PC-3 (cell line): Measurements from ENCODE around the gene FPR2. TPM values are rescaled to one million over a fixed set of nuclear protein-coding genes. Genes with fewer than 3 reads are reported as not detected.

Experiments
- ATAC-seq: fragments of 200-7000 bp; cut with Tn5 transposase; 2 replicates; pipeline ENCODE4 v1.9.1; 2020; ENCODE audit warnings: mild to moderate bottlenecking, moderate library complexity
- BruUV-seq: library from RNA; stranded (reverse); fragments of 400-500 nt; replicated peaks from 2 replicates; lab custom pipeline; 2021; lab: Mats Ljungman, UMichigan
- CTCF ChIA-PET: fragments of 300-600 bp; sonication (Branson Sonifier 250); formaldehyde crosslinking; loops from one replicate; lab custom pipeline; 2022; ENCODE audit warnings: antibody characterized with exemption; lab: Charles Lee
- POLR2A ChIA-PET: fragments of 300-600 bp; sonication (Branson Sonifier 250); formaldehyde crosslinking; loops from one replicate; lab custom pipeline; 2022; ENCODE audit warnings: antibody characterized with exemption; ENCODE audit not compliant: unreplicated experiment; lab: Charles Lee
- DNase-seq: peaks from one replicate; pipeline ENCODE4 v3.0.0-alpha.2; 2015
- H2AFZ ChIP-seq: fragments of 300-600 bp; sonication (generic); 2 replicates; pipeline ENCODE4 v1.6.0; 2016; ENCODE audit warnings: antibody characterized with exemption, low read length
- H3F3A ChIP-seq: fragments of 300-600 bp; sonication (generic); one replicate; pipeline ENCODE4 v1.6.0; 2017; ENCODE audit warnings: antibody characterized with exemption, low read length, control low read depth, mild to moderate bottlenecking; ENCODE audit not compliant: unreplicated experiment
- H3K27ac ChIP-seq: fragments of 300-600 bp; sonication (generic); 2 replicates; pipeline ENCODE4 v1.5.1; 2016; ENCODE audit warnings: mild to moderate bottlenecking, low read length
- H3K27me3 ChIP-seq: fragments of 300-600 bp; sonication (generic); 2 replicates; pipeline ENCODE4 v1.6.1; 2016; ENCODE audit warnings: low read length, mixed read lengths
- H3K36me3 ChIP-seq: fragments of 300-600 bp; sonication (generic); 2 replicates; pipeline ENCODE4 v1.6.1; 2016; ENCODE audit warnings: low read depth, mixed run types, low read length, mixed read lengths
- H3K4me1 ChIP-seq: fragments of 300-600 bp; sonication (generic); 2 replicates; pipeline ENCODE4 v1.5.1; 2016; ENCODE audit warnings: low read length; ENCODE audit not compliant: insufficient read depth
- H3K4me2 ChIP-seq: fragments of 300-600 bp; sonication (generic); 2 replicates; pipeline ENCODE4 v1.6.0; 2016; ENCODE audit warnings: low read length
- H3K4me3 ChIP-seq: fragments of 300-600 bp; sonication (generic); 2 replicates; pipeline ENCODE4 v1.5.1; 2016; ENCODE audit warnings: mild to moderate bottlenecking, low read length, mixed read lengths
- H3K79me2 ChIP-seq: fragments of 300-600 bp; sonication (generic); 2 replicates; pipeline ENCODE4 v1.6.1; 2017; ENCODE audit warnings: low read length, mixed read lengths
- H3K9ac ChIP-seq: fragments of 300-600 bp; sonication (generic); 2 replicates; pipeline ENCODE4 v1.6.0; 2016; ENCODE audit warnings: mild to moderate bottlenecking, low read length
- H3K9me2 ChIP-seq: fragments of 300-600 bp; sonication (generic); replicated peaks from 2 replicates; pipeline ENCODE4 v1.6.1; 2016; ENCODE audit warnings: mixed run types, low read length, mixed read lengths
- H3K9me3 ChIP-seq: fragments of 300-600 bp; sonication (generic); 2 replicates; pipeline ENCODE4 v1.6.1; 2016; ENCODE audit warnings: low read length, mixed read lengths
- H4K20me1 ChIP-seq: fragments of 300-600 bp; sonication (generic); 2 replicates; pipeline ENCODE4 v1.6.1; 2016; ENCODE audit warnings: low read length, mixed read lengths
- CTCF ChIP-seq: fragments of 300-600 bp; sonication (generic); conservative IDR thresholded peaks from 2 replicates; pipeline ENCODE4 v1.5.1; 2017; ENCODE audit warnings: antibody characterized with exemption, low read depth, mild to moderate bottlenecking, low read length
- EZH2 ChIP-seq: fragments of 300-600 bp; sonication (generic); IDR thresholded peaks from one replicate; pipeline ENCODE4 v1.6.1; 2017; ENCODE audit warnings: antibody characterized with exemption, mild to moderate bottlenecking, low read length; ENCODE audit not compliant: unreplicated experiment
- EZH2phosphoT487 ChIP-seq: fragments of 300-600 bp; sonication (generic); IDR thresholded peaks from 2 replicates; pipeline ENCODE4 v1.6.1; 2018; ENCODE audit warnings: mild to moderate bottlenecking, antibody characterized with exemption, low read length, borderline replicate concordance
- intact Hi-C: fragments of 100-400 bp; cut with micrococcal nuclease; formaldehyde crosslinking; loops from 2 replicates; pipeline ENCODE4 v1.9.0; 2023
- total RNA-seq: library from RNA; depleted of rRNA; stranded (reverse); fragments of >200 nt; gene quantifications from 2 replicates; pipeline ENCODE4 v1.2.3, GENCODE V29; 2014

The FPR2 gene
- total RNA-seq, 1 experiment from 2014 or later: not detected

- Histone ChIP-seq H3K36me3 (no peaks in the 10 kb centered on the region), H3K27me3 (peaks cover 27% of the 10 kb centered on the region), H3F3A (no peaks in the 10 kb centered on the region), H3K4me3 (no peak overlapping the region), H3K9me2 (no peaks in the 10 kb centered on the region), H3K4me2 (no peak overlapping the region), H3K79me2 (no peaks in the 10 kb centered on the region), H3K9me3 (no peaks in the 10 kb centered on the region), H2AFZ (no peak overlapping the region), H4K20me1 (no peaks in the 10 kb centered on the region), H3K27ac (no peak overlapping the region), H3K4me1 (no peaks in the 10 kb centered on the region), H3K9ac (no peak overlapping the region)
- no TSS peak for BruUV-seq
- TF ChIP-seq EZH2 (no peak), EZH2phosphoT487 (no peak), CTCF (no peak)
- ChIA-PET CTCF (no interaction called here), POLR2A (no interaction called here)
- intact Hi-C loops: no loop called here
- DNase-seq (no peak), ATAC-seq (no peak)
Observed at GRCh38 chr19:51740356-51740755, 20.6 kb upstream of the FPR2 start.

- no peaks in the 10 kb centered on the region for H3K9me2 ChIP-seq
Observed at GRCh38 chr19:51742789-51743188, 18.2 kb upstream of the FPR2 start.

More at GRCh38 chr19:51742789-51743188, 18.2 kb upstream of the FPR2 start:
- Histone ChIP-seq H3K79me2 (no peaks in the 10 kb centered on the region), H3K4me2 (no peak overlapping the region), H3K4me3 (no peak overlapping the region), H2AFZ (no peak overlapping the region), H3K4me1 (no peaks in the 10 kb centered on the region), H3K9ac (no peak overlapping the region), H3K27me3 (peaks cover 11% of the 10 kb centered on the region; the same call in 1 of the 2 replicates), H3K27ac (no peak overlapping the region), H3F3A (no peaks in the 10 kb centered on the region), H3K36me3 (no peaks in the 10 kb centered on the region), H4K20me1 (no peaks in the 10 kb centered on the region), H3K9me3 (no peaks in the 10 kb centered on the region)
- CTCF ChIA-PET: interaction anchor here (0.6 kb wide), 1 partner anchor 20 kb away, joined by 5 read pairs; no protein-coding TSS in a partner anchor
- BruUV-seq: no TSS peak
- intact Hi-C loops: no loop called here
- no peak for ATAC-seq
- POLR2A ChIA-PET: no interaction called here
- peak; percentile 42 for DNase-seq
- TF ChIP-seq EZH2 (no peak), EZH2phosphoT487 (no peak), CTCF (no peak)
